Neural cell (in vitro differentiated cells): ENCODE results near the gene FBRSL1. TPM values are rescaled to one million over a fixed set of nuclear protein-coding genes. Genes with fewer than 3 reads are reported as not detected.
"Not testable (repeated sequence)": the region's sequence is repeated elsewhere in the genome, so short reads cannot be mapped to it uniquely, and the experiment has no call there.

ENCODE experiments used
- H2AFZ ChIP-seq: fragments of 200-600, 300-800 bp; sonication (generic), shearing (Covaris generic); 2 replicates; pipeline ENCODE4 v1.6.0; 2014; ENCODE audit warnings: low read depth, mild to moderate bottlenecking, antibody characterized with exemption, low read length, moderate library complexity
- H3F3A ChIP-seq: fragments of 200-600 bp; shearing (Covaris generic); 2 replicates; pipeline ENCODE4 v1.6.1; 2016; ENCODE audit warnings: mild to moderate bottlenecking, moderate library complexity, mixed read lengths, antibody characterized with exemption, low read length; ENCODE audit not compliant: insufficient read depth, poor library complexity, severe bottlenecking
- H3K27ac ChIP-seq: fragments of 200-600, 300-800 bp; sonication (generic), shearing (Covaris generic); 2 replicates; pipeline ENCODE4 v1.5.1; 2014; ENCODE audit warnings: mild to moderate bottlenecking, low read length, moderate library complexity
- H3K27me3 ChIP-seq: fragments of 300-800, 200-600 bp; sonication (generic), shearing (Covaris generic); 2 replicates; pipeline ENCODE4 v1.6.0; 2014; ENCODE audit warnings: mild to moderate bottlenecking, low read depth, low read length, moderate library complexity; ENCODE audit not compliant: insufficient read depth
- H3K36me3 ChIP-seq: fragments of 300-800, 200-600 bp; sonication (generic), shearing (Covaris generic); 2 replicates; pipeline ENCODE4 v1.5.1; 2014; ENCODE audit warnings: mild to moderate bottlenecking, antibody characterized with exemption, low read length, moderate library complexity; ENCODE audit not compliant: insufficient read depth
- H3K4me2 ChIP-seq: fragments of 300-800, 200-600 bp; sonication (generic), shearing (Covaris generic); 2 replicates; pipeline ENCODE4 v1.6.0; 2014; ENCODE audit warnings: mild to moderate bottlenecking, low read length
- H3K4me3 ChIP-seq: fragments of 300-800, 200-600 bp; sonication (generic), shearing (Covaris generic); 2 replicates; pipeline ENCODE4 v1.5.1; 2014; ENCODE audit warnings: mild to moderate bottlenecking, low read length, moderate library complexity
- H3K79me2 ChIP-seq: fragments of 200-600 bp; shearing (Covaris generic); replicated peaks from 2 replicates; pipeline ENCODE4 v1.6.0; 2014; ENCODE audit warnings: mild to moderate bottlenecking, low read length, moderate library complexity; ENCODE audit not compliant: insufficient read depth
- H3K9ac ChIP-seq: fragments of 300-800, 200-600 bp; sonication (generic), shearing (Covaris generic); 2 replicates; pipeline ENCODE4 v1.6.1; 2016; ENCODE audit warnings: mild to moderate bottlenecking, low read length, mixed read lengths
- H3K9me2 ChIP-seq: fragments of 200-600 bp; shearing (Covaris generic); 2 replicates; pipeline ENCODE4 v1.6.1; 2016; ENCODE audit warnings: mild to moderate bottlenecking, low read length, mixed read lengths; ENCODE audit not compliant: insufficient read depth
- H3K9me3 ChIP-seq: fragments of 200-600, 300-800 bp; sonication (generic), shearing (Covaris generic); 2 replicates; pipeline ENCODE4 v1.6.1; 2016; ENCODE audit warnings: mild to moderate bottlenecking, mixed run types, low read length, moderate library complexity, mixed read lengths
- H4K20me1 ChIP-seq: fragments of 200-600 bp; shearing (Covaris generic); 2 replicates; pipeline ENCODE4 v1.6.1; 2016; ENCODE audit warnings: mild to moderate bottlenecking, mixed run types; ENCODE audit not compliant: insufficient read depth
- EP300 ChIP-seq: fragments of 450-650 bp; conservative IDR thresholded peaks from 2 replicates; pipeline ENCODE4 v1.6.1; 2014; ENCODE audit warnings: antibody characterized with exemption, mild to moderate bottlenecking, moderate library complexity; ENCODE audit not compliant: poor library complexity, severe bottlenecking
- EZH2 ChIP-seq: fragments of 200-600, 300-800 bp; shearing (Covaris generic), sonication (generic); IDR thresholded peaks from 2 replicates; pipeline ENCODE4 v1.6.1; 2014; ENCODE audit warnings: antibody characterized with exemption, low read length, borderline replicate concordance, mild to moderate bottlenecking; ENCODE audit not compliant: insufficient read depth, poor library complexity, severe bottlenecking
- MXI1 ChIP-seq: fragments of 450-650 bp; conservative IDR thresholded peaks from 2 replicates; pipeline ENCODE4 v1.6.1; 2014; ENCODE audit warnings: antibody characterized with exemption, mild to moderate bottlenecking; ENCODE audit not compliant: poor library complexity, severe bottlenecking
- POLR2AphosphoS5 ChIP-seq: IDR thresholded peaks from 2 replicates; pipeline ENCODE4 v1.6.1; 2012
- RAD21 ChIP-seq: fragments of 450-650 bp; conservative IDR thresholded peaks from 2 replicates; pipeline ENCODE4 v1.6.1; 2014; ENCODE audit warnings: antibody characterized with exemption, mild to moderate bottlenecking, moderate library complexity
- REST ChIP-seq: IDR thresholded peaks from 2 replicates; pipeline ENCODE4 v1.6.1; 2012; ENCODE audit warnings: borderline replicate concordance
- SMC3 ChIP-seq: fragments of 450-650 bp; conservative IDR thresholded peaks from 2 replicates; pipeline ENCODE4 v1.6.1; 2014; ENCODE audit warnings: antibody characterized with exemption, mild to moderate bottlenecking, moderate library complexity; ENCODE audit not compliant: poor library complexity
- TAF1 ChIP-seq: IDR thresholded peaks from 2 replicates; pipeline ENCODE4 v1.6.1; 2012; ENCODE audit warnings: low read depth
- polyA plus RNA-seq: library from polyadenylated mRNA; depleted of rRNA; stranded (reverse); fragments of >200 nt; gene quantifications from 2 replicates; pipeline ENCODE4 v1.2.3, GENCODE V29; 2014
- TF ChIP-seq, protein P1 (sequence below): fragments of 450-650 bp; IDR thresholded peaks from 2 replicates; pipeline ENCODE4 v1.5.1; 2014; ENCODE audit warnings: antibody characterized with exemption, mild to moderate bottlenecking, moderate library complexity; ENCODE audit not compliant: poor library complexity, severe bottlenecking

Gene FBRSL1
- polyA plus RNA-seq, 1 donor from 2014 or later = 11.9 TPM

DNA sequence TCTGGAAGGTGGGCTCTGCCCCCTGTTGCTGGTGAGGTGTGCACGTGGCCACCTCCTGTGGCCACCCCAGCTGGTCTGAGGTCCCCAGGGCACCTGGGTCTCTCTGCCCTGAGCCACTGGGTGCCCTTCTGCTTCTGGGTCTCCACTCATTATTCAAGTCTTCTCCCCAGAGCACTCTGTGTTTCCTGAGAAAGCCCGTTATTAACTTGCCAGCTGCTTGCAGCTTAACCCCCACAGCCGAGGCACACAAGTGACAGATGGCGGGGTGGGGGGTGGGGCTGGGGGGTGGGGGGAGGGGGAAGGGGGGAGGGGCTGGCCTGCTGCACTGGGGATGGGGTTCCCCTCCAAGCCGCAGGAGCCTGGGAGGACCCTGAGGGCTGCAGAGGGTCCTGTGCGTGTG, 40.5 kb downstream of the FBRSL1 start:
- Histone ChIP-seq H3K79me2 (no peaks in the 10 kb centered on the region), H4K20me1 (no peaks in the 10 kb centered on the region), H3K27me3 (no peaks in the 10 kb centered on the region), H3K36me3 (no peaks in the 10 kb centered on the region), H3K9me2 (no peaks in the 10 kb centered on the region), H3K9ac (peak overlapping the region; percentile 20), H3K4me2 (no peak overlapping the region), H3K4me3 (peak overlapping the region; percentile 38), H2AFZ (no peak overlapping the region), H3F3A (peaks cover 5% of the 10 kb centered on the region), H3K9me3 (no peaks in the 10 kb centered on the region), H3K27ac (peak overlapping the region; percentile 72)
- peak; percentile 38 for TF ChIP-seq POLR2AphosphoS5
- TF ChIP-seq RAD21 = no peak
- TF ChIP-seq REST = no peak

- H3K27ac ChIP-seq = peak overlapping the region; percentile 42
- peak overlapping the region; percentile 1 for H3K9ac ChIP-seq
- no peak overlapping the region for H3K4me2 ChIP-seq
- no peaks in the 10 kb centered on the region for H3K9me3 ChIP-seq
- no peaks in the 10 kb centered on the region for H4K20me1 ChIP-seq
- no peaks in the 10 kb centered on the region for H3K27me3 ChIP-seq
- H3F3A ChIP-seq = peaks cover 5% of the 10 kb centered on the region
- no peak overlapping the region for H2AFZ ChIP-seq
- no peaks in the 10 kb centered on the region for H3K36me3 ChIP-seq
- no peak overlapping the region for H3K4me3 ChIP-seq
- no peaks in the 10 kb centered on the region for H3K79me2 ChIP-seq
- no peaks in the 10 kb centered on the region for H3K9me2 ChIP-seq
- TF ChIP-seq REST = no peak
- TF ChIP-seq TAF1 = no peak
- TF ChIP-seq, protein P1, sequence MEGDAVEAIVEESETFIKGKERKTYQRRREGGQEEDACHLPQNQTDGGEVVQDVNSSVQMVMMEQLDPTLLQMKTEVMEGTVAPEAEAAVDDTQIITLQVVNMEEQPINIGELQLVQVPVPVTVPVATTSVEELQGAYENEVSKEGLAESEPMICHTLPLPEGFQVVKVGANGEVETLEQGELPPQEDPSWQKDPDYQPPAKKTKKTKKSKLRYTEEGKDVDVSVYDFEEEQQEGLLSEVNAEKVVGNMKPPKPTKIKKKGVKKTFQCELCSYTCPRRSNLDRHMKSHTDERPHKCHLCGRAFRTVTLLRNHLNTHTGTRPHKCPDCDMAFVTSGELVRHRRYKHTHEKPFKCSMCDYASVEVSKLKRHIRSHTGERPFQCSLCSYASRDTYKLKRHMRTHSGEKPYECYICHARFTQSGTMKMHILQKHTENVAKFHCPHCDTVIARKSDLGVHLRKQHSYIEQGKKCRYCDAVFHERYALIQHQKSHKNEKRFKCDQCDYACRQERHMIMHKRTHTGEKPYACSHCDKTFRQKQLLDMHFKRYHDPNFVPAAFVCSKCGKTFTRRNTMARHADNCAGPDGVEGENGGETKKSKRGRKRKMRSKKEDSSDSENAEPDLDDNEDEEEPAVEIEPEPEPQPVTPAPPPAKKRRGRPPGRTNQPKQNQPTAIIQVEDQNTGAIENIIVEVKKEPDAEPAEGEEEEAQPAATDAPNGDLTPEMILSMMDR = no peak
- TF ChIP-seq MXI1 = no peak
- no peak for TF ChIP-seq POLR2AphosphoS5
- TF ChIP-seq RAD21 = no peak
- no peak for TF ChIP-seq SMC3
- TF ChIP-seq EZH2 = no peak
- no peak for TF ChIP-seq EP300
Measured at GRCh38 chr12:132530851-132531250, 40.9 kb downstream of the FBRSL1 start.

- H3K9ac ChIP-seq, H3K4me2 ChIP-seq, H3K79me2 ChIP-seq, H3K4me3 ChIP-seq, H3K27ac ChIP-seq, H3K27me3 ChIP-seq, H3F3A ChIP-seq, H3K9me2 ChIP-seq, H3K36me3 ChIP-seq, H3K9me3 ChIP-seq, H2AFZ ChIP-seq, H4K20me1 ChIP-seq: not testable (repeated sequence)
Measured at GRCh38 chr12:132532711-132533583, 43.0 kb downstream of the FBRSL1 start.
